ENCODE data around the gene EN2.

DNA sequence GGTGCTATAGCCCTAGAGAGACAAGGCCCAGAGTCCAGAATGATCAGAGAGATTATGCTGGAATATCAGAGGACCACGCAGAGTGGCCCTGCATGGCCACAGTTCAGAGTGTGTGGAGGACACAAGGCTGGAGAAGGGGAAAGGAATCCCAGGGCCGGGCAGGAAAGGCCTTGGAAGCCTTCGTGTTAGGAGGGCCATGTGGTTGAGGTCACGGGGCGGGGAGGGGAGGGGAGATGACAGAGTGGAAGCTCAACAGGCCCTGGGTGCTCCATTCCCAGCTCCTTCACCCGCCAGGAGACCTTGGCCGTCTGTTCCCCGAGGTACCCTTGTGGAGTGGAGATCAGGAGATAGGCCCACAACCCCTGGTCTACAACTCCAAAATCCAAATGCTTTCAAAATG lies 13.2 kb upstream of the EN2 start:
- TF ChIP-seq, protein P1, sequence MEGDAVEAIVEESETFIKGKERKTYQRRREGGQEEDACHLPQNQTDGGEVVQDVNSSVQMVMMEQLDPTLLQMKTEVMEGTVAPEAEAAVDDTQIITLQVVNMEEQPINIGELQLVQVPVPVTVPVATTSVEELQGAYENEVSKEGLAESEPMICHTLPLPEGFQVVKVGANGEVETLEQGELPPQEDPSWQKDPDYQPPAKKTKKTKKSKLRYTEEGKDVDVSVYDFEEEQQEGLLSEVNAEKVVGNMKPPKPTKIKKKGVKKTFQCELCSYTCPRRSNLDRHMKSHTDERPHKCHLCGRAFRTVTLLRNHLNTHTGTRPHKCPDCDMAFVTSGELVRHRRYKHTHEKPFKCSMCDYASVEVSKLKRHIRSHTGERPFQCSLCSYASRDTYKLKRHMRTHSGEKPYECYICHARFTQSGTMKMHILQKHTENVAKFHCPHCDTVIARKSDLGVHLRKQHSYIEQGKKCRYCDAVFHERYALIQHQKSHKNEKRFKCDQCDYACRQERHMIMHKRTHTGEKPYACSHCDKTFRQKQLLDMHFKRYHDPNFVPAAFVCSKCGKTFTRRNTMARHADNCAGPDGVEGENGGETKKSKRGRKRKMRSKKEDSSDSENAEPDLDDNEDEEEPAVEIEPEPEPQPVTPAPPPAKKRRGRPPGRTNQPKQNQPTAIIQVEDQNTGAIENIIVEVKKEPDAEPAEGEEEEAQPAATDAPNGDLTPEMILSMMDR (conservative IDR thresholded peaks at IDR 0.05) = no peak
- no peak for TF ChIP-seq EZH2 (IDR thresholded peaks at IDR 0.05; ENCODE audit: low read depth)
